GM18951 (cell line): ENCODE results near the gene SCRG1.

Experiments used
- POLR2A ChIP-seq: IDR thresholded peaks from 4 replicates; pipeline ENCODE4 v1.6.1; 2011; ENCODE audit warnings: mild to moderate bottlenecking; ENCODE audit not compliant: insufficient read length, insufficient read depth; ENCODE audit errors: extremely low read depth
- in situ Hi-C: fragments of 300-500 bp; cut with MboI; formaldehyde crosslinking; loops from one replicate; pipeline ENCODE4 v1.12.0; 2022; ENCODE audit warnings: low sequenced_read_pairs, mixed read lengths, inconsistent platforms; ENCODE audit not compliant: unreplicated experiment

Gene SCRG1

GRCh38 chr4:173398779-173399415 lies at the start of gene SCRG1:
Gene SCRG1 (minus strand): TSS chr4:173399116. CDS start chr4:173391414, 7,702 bp downstream.
- TF ChIP-seq POLR2A, result no peak
- in situ Hi-C loops, result no loop called here

- no peak for TF ChIP-seq POLR2A
- in situ Hi-C loops, result no loop called here
These were observed 49.2 kb upstream of the SCRG1 start for GRCh38 chr4:173448103-173448502.

GRCh38 chr4:173446416-173446815 lies 47.5 kb upstream of the SCRG1 start:
- TF ChIP-seq POLR2A, result no peak
- in situ Hi-C loops, result no loop called here

- in situ Hi-C loops, result no loop called here
- no peak for TF ChIP-seq POLR2A
These were observed 44.2 kb upstream of the SCRG1 start for GRCh38 chr4:173443121-173443520.

GRCh38 chr4:173442223-173442932 lies 43.5 kb upstream of the SCRG1 start:
- TF ChIP-seq POLR2A, result no peak
- in situ Hi-C loops, result no loop called here

- TF ChIP-seq POLR2A, result no peak
- in situ Hi-C loops, result no loop called here
These were observed 42.0 kb upstream of the SCRG1 start for GRCh38 chr4:173440888-173441287.

GRCh38 chr4:173436771-173437265 lies 37.9 kb upstream of the SCRG1 start:
- no peak for TF ChIP-seq POLR2A
- in situ Hi-C loops, result no loop called here

GRCh38 chr4:173436149-173436579 lies 37.2 kb upstream of the SCRG1 start:
- no peak for TF ChIP-seq POLR2A
- in situ Hi-C loops, result no loop called here

GRCh38 chr4:173434231-173434630 lies 35.3 kb upstream of the SCRG1 start:
- in situ Hi-C loops, result no loop called here
- TF ChIP-seq POLR2A, result no peak

GRCh38 chr4:173433447-173433846 lies 34.5 kb upstream of the SCRG1 start:
- in situ Hi-C loops, result no loop called here
- no peak for TF ChIP-seq POLR2A

GRCh38 chr4:173432430-173432829 lies 33.5 kb upstream of the SCRG1 start:
- TF ChIP-seq POLR2A, result no peak
- in situ Hi-C loops, result no loop called here

GRCh38 chr4:173426064-173426463 lies 27.1 kb upstream of the SCRG1 start:
- in situ Hi-C loops, result loop anchor here (10.0 kb wide), 1 partner anchor 411 kb away; no protein-coding TSS in a partner anchor
- TF ChIP-seq POLR2A, result no peak

GRCh38 chr4:173424899-173425805 lies 26.2 kb upstream of the SCRG1 start:
- in situ Hi-C loops, result loop anchor here (10.0 kb wide), 1 partner anchor 410 kb away; no protein-coding TSS in a partner anchor
- no peak for TF ChIP-seq POLR2A
